Activated gamma-delta T cell treated with Interleukin-2 at 50 U/mL for 16 hours (primary cell): ENCODE measurements around the gene CDC42EP1.

Experiments used
- DNase-seq: peaks from one replicate; pipeline ENCODE4 v3.0.0-alpha.2; 2020

CDC42EP1 gene

GRCh38 chr22:37616201-37617083 lies 56.2 kb downstream of the CDC42EP1 start:
- no peak for DNase-seq

- no peak for DNase-seq
Observed at GRCh38 chr22:37617431-37617830, 57.2 kb downstream of the CDC42EP1 start.

- no peak for DNase-seq
Observed at GRCh38 chr22:37618072-37618656, 57.9 kb downstream of the CDC42EP1 start.

GRCh38 chr22:37618674-37619073 lies 58.4 kb downstream of the CDC42EP1 start:
- no peak for DNase-seq
